ENCODE measurements around the gene KLF6.

KLF6 gene

GRCh38 chr10:3808689-3809199, 23.7 kb upstream of the KLF6 start:
- no peak for DNase-seq

DNA sequence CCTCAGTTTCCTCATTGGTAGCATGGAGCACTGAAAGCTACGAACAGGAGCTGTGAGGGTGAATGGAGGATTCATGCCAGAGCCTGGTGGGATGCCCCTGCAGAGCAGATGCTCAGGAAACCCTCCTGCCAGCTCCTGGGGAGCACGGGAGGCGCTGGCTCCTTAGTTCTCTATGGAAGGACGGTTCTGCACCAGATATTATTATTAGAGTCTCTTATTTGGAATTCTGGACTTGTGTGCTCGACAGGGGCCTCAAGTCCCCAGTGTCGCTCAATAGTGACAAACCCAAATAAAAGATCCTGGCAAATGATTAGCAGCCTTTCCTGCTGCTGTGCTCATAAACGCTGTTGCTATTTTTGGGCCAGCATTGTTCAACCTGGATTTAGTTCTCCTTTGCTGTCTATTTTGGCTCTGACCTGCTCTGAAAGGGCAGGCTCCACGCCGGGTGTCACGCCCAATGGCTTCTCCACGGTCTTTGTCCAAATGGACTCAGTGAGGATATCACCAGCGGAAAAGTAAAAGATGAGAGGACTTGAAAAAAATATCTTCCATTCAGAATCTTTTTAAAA, 23.0 kb upstream of the KLF6 start:
- no peak for DNase-seq

DNA sequence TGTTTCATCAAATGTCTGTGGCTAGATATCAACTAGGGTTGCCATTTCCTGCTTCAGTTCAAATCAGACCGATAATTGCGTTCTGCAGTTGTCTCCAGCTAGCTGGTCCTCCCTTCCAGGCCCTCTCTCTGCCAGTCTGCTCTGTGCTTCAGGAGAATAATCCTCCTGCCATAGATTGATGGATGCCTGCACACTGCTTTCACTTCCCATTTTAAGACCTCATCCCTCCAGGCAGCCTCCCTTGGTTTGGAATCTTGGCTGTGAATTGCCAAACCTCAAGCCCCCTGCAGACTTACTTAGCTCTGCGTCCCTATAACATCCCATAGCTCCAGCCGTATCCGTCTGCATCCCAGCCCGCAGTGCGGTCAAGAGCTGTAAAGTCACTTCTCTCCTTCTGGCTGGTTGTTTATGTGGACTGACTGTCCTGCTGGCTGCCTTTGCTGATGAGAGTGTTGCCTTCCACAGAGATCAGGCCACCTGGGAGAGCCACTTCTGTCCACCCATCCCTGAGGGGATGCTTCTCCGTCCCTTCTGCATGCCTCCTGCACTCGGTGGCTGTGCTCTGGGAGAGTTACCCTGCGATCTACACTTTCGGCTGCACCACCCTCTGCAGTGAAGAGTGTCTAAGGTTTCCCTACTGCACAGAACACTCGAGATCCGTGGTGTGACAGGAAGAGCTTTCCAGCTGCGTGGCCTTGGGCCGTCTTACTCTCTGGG, 22.4 kb upstream of the KLF6 start:
- DNase-seq: no peak

GRCh38 chr10:3806603-3807002, 21.6 kb upstream of the KLF6 start:
- DNase-seq: no peak

DNA sequence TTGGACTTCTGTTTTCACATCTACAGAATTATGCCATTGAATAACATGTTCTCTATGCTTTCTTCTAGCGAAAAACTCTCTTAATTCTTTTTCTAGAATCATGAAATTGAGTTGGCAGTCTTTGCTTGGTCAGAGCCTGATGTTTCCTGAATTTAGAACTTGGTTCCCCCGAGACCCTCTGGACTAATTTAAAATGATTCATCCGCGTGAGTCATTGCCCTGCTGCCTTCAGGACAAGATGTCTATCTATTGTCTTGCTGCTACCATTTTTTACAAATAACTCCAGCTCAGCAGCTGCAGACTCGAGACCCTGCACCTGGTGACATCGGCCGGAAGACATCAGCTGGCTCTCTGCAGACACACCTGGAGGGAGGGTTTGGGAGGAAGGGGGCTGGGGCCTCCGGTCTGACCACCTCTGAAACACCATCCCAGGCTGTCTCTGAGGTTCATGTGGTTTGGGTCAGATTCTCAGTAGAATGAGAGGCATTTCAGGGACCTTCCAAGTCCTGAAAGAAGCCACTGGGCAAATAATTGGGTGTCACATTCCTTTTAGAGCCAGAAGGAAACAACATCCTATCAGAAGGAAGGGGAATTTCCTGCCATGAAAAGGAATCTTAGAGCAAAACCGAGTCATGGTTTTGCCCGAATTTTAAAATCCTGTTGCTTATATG, 20.9 kb upstream of the KLF6 start:
- peak; percentile 61 for DNase-seq

DNA sequence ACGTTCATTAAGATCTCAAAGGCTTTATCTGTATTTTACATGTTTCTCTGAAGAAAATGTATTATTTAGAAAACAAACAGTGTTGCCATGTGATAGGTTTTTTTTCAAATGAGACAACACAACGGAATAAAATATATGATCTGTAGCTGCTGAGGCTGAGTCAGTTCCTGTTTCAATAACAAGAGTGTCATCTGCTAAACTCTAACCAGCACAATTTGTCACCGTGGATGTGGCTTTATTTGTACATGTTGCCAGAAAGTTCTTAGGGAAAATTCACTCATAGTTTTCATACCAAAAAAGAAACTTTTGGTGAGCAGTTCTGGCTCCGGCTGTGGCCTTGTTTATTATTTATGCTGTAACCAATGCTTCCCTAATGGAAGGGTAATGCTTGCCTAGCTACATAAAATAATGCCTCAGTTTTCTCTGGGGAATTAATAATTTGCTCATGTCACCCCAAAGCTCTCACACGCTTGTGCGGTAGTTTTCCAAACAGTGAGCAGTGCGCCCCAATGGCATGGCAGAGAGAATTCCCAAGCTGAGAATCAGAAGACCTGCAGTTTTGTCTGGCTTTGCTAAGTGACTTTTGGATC, 20.3 kb upstream of the KLF6 start:
- no peak for DNase-seq

DNA sequence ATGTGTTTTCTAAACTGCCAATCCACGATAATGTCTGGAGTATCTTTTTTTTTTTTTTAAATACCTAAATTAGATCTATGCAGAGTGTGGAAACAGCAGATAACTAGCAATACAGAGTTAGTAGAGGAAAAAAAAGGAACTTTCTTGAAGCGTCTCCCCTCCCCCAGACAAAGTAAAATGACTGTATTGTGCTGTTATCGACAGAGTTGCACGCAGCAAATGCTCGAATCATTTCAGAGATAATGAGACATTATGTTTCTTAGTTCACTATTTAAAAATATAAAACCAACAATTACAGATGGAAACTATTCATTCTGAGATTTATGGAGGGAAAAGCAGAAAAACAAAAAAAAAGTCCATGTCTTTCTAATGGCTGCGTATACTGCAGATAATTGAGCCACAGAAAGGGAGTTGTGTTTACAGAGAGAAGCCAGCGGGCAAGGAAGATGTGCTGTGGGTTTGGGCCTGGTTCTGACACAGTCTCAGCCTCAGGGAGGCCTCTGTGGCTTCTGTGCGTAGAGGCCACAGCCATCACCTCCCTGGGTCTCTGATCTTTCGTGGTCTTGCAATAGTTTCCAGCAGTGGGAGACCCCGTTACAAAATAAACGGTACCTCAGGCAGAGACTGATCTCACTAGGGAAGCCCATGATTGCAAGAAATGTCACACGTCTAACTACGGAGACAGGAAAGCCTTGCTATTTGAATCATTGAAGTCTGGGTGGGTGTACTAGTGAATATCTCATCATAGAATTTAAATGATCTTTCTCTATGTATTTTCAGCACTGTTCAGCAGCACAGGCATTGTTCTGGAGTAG, 19.1 kb upstream of the KLF6 start:
- DNase-seq: no peak

GRCh38 chr10:3803295-3803926, 18.4 kb upstream of the KLF6 start:
- DNase-seq: no peak

- no peak for DNase-seq
Observed at GRCh38 chr10:3802526-3803265, 17.7 kb upstream of the KLF6 start.

DNA sequence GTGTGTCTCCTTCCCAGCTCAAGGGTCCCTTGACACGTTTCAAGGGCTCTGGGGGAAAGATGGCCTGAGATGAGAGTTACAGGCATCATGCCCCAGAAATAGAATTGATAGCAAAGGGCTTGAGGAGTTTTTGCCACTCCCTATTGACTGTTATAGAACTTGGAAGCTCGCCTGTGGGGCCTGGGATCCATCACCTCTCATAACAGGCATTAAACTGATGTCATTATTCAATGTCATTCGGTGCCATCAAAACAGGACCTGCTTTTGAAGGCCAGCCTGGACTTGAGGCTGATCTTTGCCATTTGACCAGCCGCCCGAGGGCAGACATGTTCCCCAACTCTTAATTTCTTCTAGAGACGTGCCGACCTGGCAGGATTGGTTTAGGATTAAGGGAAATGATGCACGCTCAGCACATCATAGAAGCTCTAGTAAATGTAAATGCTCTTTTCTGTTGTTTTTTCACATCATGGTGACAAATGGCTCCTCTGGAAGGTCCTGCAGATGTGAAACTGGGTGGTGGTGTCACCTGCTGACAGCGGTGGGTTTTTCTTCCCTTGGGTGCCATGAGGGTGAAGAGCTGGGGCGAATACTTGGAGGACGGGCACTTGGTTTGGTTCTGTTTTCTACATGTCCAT, 16.7 kb upstream of the KLF6 start:
- no peak for DNase-seq

DNA sequence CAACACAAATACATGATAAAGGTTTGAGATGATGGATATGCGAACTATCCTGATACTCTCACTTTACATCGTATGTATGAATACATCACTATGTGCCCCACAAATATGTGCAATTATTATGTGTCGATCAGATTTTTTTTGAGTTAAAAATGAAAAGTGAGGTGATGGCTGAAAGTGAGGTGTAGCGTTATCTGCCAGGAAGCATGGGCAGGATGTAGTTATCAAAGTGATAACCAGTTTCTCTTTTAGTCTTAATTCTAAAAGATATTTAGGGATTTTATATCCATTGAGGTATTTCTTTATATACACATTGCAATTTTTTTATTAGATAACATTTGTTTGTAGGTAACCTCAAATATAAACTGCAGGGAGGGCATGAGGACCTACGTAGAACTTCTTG, 15.6 kb upstream of the KLF6 start:
- DNase-seq: no peak

GRCh38 chr10:3797750-3798149, 12.7 kb upstream of the KLF6 start:
- DNase-seq: no peak

GRCh38 chr10:3793553-3793952, 8.5 kb upstream of the KLF6 start:
- DNase-seq: no peak

DNA sequence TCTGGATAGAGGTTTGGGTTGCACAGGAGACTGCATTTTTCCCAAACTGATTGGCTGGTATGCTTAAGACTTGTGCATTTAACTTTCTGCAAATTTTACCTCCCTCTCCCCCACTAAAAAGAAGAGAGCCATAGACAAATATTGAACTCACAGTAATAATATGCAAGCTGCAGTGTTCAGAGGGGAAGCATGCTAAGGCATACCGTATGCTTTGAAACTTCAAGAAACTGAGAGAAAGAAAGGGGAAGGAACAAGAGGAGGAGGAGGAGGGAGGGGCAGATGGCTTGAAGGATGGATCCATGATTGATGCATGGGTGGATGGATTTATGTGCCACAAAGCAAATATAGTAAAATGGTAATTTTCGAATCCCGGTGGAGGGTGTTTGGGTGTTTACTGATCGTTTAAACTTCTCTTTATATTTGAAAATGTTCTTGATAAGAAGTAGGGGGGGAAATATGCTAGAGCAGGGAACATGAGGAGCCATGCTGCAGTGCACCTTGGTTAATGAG, 7.8 kb upstream of the KLF6 start:
- no peak for DNase-seq

DNA sequence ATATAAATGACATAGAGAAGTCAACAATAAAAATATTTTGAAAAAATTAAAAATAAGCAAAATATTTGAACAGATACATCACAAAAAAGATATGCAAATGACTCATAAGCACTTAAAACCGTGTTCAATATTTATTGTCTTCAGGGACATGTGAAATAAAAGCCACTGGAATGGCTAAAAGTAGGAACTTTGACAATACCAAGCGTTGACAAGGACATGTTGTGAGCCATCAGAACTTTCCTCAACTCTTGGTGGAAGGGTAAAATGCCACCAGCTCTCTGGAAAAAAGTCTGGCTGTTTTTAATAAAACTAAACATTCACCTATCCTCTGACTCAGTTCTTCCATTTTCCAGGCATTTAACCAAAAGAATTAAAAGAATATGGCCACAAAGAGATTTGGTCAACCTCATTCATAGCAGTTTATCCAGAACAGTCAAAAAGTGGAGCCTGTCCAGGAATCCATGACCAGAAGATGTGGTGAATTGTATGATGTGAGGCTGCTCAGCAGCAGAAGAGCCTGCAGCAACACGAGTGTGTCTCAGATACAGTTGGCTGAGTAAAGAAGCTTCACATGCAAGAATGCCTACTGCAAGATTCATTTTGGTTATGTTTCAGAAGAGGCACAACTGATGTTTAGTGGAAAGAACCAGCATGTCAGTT, 7.1 kb upstream of the KLF6 start:
- DNase-seq: no peak

- DNase-seq: no peak
Observed at GRCh38 chr10:3790858-3791257, 5.8 kb upstream of the KLF6 start.

DNA sequence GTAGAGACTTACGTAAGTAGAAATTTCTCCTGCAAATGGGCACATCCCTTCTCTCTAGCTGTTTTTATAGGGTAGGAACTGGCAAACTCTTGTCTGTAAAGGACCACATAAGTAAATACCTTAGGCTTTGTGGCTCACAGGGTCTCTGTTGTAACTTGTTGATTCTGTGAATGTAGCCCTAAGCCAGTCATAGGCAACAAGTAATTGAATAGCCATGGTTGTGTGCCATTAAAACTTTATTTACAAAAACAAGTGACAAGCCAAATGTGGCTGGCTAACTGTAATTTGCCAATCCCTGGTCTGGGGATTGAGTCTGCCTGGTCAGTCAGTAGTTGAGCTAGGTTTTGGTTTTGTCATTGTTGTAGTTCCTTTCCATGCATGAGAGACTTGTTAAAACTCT, 5.3 kb upstream of the KLF6 start:
- DNase-seq: no peak

- no peak for DNase-seq
Observed at GRCh38 chr10:3789621-3790020, 4.6 kb upstream of the KLF6 start.

GRCh38 chr10:3787816-3788215, 2.8 kb upstream of the KLF6 start:
- no peak for DNase-seq

DNA sequence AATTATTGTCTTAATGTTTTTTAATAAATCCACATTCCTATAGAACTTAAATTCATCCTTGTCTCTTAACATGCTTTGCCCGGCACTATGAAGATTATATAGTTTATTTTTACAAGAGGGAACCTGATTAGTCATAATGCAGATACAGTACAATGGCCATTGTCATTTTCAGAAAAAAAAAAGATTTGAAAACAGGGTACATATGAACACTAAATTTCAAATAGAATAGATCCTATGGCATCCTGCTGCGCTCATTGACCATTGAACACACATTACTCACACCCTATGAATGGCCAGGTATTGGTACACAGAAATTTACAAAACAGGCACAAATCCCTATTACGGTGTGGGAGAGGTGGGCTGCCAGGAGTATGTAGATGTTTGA, 2.0 kb upstream of the KLF6 start:
- no peak for DNase-seq
